Ishikawa (cell line): ENCODE data around the gene SPP2.

Source experiments
- CEBPB ChIP-seq: IDR thresholded peaks from 2 replicates; pipeline ENCODE4 v1.6.1; 2012
- CREB1 ChIP-seq: IDR thresholded peaks from 2 replicates; pipeline ENCODE4 v1.6.1; 2012; ENCODE audit warnings: low read depth
- EGR1 ChIP-seq: IDR thresholded peaks from 2 replicates; pipeline ENCODE4 v1.6.1; 2012
- EP300 ChIP-seq: IDR thresholded peaks from 2 replicates; pipeline ENCODE4 v1.6.1; 2012; ENCODE audit warnings: borderline replicate concordance
- FOXM1 ChIP-seq: IDR thresholded peaks from 2 replicates; pipeline ENCODE4 v1.6.1; 2012; ENCODE audit warnings: low read depth, borderline replicate concordance
- NFIC ChIP-seq: IDR thresholded peaks from 2 replicates; pipeline ENCODE4 v1.6.1; 2012
- RAD21 ChIP-seq: IDR thresholded peaks from 2 replicates; pipeline ENCODE4 v1.6.1; 2012; ENCODE audit warnings: low read depth
- REST ChIP-seq: IDR thresholded peaks from 2 replicates; pipeline ENCODE4 v1.6.1; 2012; ENCODE audit warnings: low read depth, mild to moderate bottlenecking
- TAF1 ChIP-seq: IDR thresholded peaks from 2 replicates; pipeline ENCODE4 v1.6.1; 2012; ENCODE audit warnings: low read depth, mild to moderate bottlenecking
- TCF12 ChIP-seq: IDR thresholded peaks from 2 replicates; pipeline ENCODE4 v1.6.1; 2012; ENCODE audit warnings: low read depth
- TEAD4 ChIP-seq: IDR thresholded peaks from 2 replicates; pipeline ENCODE4 v1.6.1; 2012
- USF1 ChIP-seq: IDR thresholded peaks from 2 replicates; pipeline ENCODE4 v1.6.1; 2012
- YY1 ChIP-seq: IDR thresholded peaks from 2 replicates; pipeline ENCODE4 v1.6.1; 2012; ENCODE audit warnings: low read depth
- ZBTB7A ChIP-seq: IDR thresholded peaks from 2 replicates; pipeline ENCODE4 v1.6.1; 2012; ENCODE audit warnings: low read depth
- TF ChIP-seq, protein P1 (sequence below): IDR thresholded peaks from 2 replicates; pipeline ENCODE4 v1.6.1; 2012

Gene SPP2

GRCh38 chr2:234005126-234005525, 45.4 kb upstream of the SPP2 start:
- no peak for TF ChIP-seq CREB1
- no peak for TF ChIP-seq EGR1
- no peak for TF ChIP-seq FOXM1
- no peak for TF ChIP-seq REST
- TF ChIP-seq USF1 = no peak
- no peak for TF ChIP-seq TEAD4
- no peak for TF ChIP-seq YY1
- no peak for TF ChIP-seq ZBTB7A
- TF ChIP-seq RAD21 = no peak
- TF ChIP-seq, protein P1, sequence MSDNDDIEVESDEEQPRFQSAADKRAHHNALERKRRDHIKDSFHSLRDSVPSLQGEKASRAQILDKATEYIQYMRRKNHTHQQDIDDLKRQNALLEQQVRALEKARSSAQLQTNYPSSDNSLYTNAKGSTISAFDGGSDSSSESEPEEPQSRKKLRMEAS = no peak
- no peak for TF ChIP-seq TCF12
- no peak for TF ChIP-seq NFIC
- TF ChIP-seq EP300 = no peak
- no peak for TF ChIP-seq CEBPB
- TF ChIP-seq TAF1 = no peak

- TF ChIP-seq USF1 (no peak), EGR1 (no peak), TCF12 (no peak), TAF1 (no peak), CREB1 (no peak), EP300 (no peak), NFIC (no peak), RAD21 (no peak), TEAD4 (no peak), FOXM1 (no peak), YY1 (no peak), ZBTB7A (no peak), REST (no peak)
- TF ChIP-seq, protein P1 = no peak
These were observed 44.0 kb upstream of the SPP2 start for GRCh38 chr2:234006501-234006900.

DNA sequence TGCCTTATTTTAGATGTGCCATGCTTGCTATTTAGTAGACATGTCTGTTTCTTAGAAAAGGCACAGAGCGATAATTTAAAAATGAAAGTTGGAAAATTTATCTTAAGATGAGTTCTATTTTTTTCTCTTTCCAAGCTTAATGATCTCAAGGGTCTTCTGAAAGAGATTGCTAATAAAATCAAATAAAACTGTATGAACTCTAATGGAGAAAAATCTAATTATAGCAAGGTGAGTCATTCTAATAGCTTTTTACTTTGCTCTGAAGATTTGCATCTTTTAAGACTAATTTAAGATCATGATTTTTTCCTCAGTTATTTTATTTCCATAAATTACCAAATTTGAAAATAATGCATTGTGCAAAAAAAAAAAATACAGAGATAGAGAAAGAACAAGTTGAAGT, 36.1 kb upstream of the SPP2 start:
- TF ChIP-seq CREB1 = no peak
- TF ChIP-seq EP300 = no peak
- TF ChIP-seq NFIC = no peak
- no peak for TF ChIP-seq YY1
- no peak for TF ChIP-seq ZBTB7A
- TF ChIP-seq EGR1 = no peak
- no peak for TF ChIP-seq FOXM1
- TF ChIP-seq TAF1 = no peak
- TF ChIP-seq CEBPB = no peak
- TF ChIP-seq REST = no peak
- no peak for TF ChIP-seq TCF12
- no peak for TF ChIP-seq USF1
- TF ChIP-seq, protein P1 = no peak
- no peak for TF ChIP-seq TEAD4
- no peak for TF ChIP-seq RAD21

GRCh38 chr2:234015861-234016260, 34.6 kb upstream of the SPP2 start:
- TF ChIP-seq NFIC (no peak), RAD21 (no peak), YY1 (no peak), USF1 (no peak), CREB1 (no peak), CEBPB (no peak), REST (no peak), TEAD4 (no peak), EGR1 (no peak), TCF12 (no peak), TAF1 (no peak), FOXM1 (no peak)
- TF ChIP-seq, protein P1 = no peak
